GM21786 (cell line): ENCODE measurements around the gene BFAR.
"Not testable (repeated sequence)": the region's sequence is repeated elsewhere in the genome, so short reads cannot be mapped to it uniquely, and the experiment has no call there.

Experiments used
- ATAC-seq: cut with Tn5 transposase; IDR thresholded peaks from one replicate; pipeline ENCODE4 v1.9.1; 2021; ENCODE audit not compliant: unreplicated experiment

The BFAR gene

DNA sequence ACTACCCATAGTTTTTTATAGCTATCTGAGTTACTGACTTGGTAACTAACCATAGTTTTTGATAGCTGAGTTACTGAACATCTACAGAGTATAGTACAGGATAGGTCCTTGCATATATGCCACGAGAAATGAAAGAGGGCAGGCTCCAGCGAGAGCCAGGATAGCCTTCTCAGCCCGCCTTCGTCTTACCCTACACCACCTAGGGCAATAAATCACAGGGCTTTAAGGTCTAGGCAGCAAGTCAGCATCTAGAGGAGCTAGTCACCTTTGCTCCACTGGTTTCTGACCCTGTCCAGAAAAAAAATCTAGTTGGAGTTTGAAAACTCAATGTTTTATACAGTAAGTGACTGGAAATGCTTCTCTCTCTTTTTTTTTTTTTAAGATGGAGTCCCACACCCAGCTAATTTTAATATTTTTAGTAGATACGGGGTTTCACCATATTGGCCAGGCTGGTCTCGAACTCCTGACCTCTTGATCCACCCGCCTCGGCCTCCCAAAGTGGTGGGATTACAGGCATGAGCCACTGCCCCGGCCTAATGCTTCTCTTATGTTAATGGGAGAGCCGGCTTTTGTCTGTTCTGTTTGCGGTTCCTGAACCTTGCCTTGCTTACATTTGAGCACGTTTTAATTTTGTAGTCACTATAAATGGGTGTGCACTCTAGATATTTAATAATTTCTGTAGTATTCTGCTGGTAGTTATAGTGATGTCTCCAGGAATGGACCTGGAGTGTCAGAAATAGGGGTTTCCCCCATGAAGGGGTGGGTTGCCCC, 2.8 kb downstream of the BFAR start:
- ATAC-seq = no peak

DNA sequence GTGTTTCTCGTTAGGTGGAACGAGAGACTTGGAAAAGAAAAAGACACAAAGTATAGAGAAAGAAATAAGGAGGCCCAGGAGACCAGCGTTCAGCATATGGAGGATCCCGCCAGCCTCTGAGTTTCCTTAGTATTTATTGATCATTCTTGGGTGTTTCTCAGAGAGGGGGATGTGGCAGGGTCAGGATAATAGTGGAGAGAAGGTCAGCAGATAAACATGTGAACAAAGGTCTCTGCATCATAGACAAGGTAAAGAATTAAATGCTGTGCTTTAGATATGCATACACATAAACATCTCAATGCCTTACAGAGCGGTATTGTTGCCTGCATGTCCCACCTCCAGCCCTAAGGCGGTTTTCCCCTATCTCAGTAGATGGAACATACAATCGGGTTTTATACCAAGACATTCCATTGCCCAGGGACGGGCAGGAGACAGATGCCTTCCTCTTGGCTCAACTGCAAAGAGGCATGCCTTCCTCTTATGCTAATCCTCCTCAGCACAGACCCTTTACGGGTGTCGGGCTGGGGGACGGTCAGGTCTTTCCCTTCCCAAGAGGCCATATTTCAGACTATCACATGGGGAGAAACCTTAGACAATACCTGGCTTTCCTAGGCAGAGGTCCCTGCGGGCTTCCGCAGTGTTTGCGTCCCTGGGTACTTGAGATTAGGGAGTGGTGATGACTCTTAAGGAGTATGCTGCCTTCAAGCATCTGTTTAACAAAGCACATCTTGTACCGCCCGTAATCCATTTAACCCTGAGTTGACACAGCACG, 3.6 kb downstream of the BFAR start:
- ATAC-seq = not testable (repeated sequence)

DNA sequence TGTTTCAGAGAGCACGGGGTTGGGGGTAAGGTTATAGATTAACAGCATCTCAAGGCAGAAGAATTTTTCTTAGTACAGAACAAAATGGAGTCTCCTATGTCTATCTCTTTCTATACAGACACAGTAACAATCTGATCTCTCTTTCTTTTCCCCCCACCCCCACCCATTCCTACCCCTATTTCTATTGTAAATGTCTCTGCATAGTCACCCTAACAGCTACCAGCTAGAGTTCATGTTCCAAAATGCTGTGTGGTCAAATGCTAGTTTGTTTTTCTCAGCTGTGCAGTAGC, 4.1 kb downstream of the BFAR start:
- ATAC-seq = not testable (repeated sequence)

DNA sequence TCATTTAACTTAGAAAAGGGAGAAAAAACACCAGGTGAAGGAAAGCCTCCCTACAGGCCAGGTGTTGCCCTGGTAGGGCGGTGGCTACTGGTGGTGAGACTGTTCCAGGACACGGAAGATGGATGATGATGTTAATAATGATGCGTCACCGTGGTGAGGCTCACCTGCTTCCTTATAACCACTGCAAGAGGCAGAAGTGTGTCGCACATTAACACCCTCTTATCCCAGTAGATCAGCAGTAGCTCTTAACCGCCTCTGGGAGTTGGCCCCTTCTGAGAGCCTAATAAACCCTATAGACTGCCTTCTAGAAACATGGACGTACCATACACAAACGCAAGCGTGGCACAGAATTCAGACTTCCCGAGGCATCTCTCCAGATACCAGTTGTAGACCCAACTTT, 7.8 kb downstream of the BFAR start:
- no peak for ATAC-seq

DNA sequence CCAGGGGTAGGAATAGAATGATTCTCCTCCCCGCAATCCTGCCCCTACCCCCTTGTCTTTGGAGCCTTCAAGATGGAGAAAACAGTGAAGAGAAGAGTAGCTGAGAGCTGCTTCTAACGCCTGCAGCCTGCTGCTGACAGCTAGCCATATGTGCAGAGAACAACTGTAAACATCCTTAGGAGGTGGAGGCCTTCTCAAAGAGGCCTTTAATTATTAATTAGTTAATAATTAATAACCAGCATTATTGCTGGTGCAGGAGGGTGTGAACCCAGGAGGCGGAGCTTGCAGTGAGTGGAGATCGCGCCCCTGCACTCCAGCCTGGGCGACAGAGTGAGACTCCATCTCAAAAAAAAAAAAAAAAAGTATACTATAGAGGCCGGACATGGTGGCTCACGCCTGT, 8.5 kb downstream of the BFAR start:
- ATAC-seq = no peak

DNA sequence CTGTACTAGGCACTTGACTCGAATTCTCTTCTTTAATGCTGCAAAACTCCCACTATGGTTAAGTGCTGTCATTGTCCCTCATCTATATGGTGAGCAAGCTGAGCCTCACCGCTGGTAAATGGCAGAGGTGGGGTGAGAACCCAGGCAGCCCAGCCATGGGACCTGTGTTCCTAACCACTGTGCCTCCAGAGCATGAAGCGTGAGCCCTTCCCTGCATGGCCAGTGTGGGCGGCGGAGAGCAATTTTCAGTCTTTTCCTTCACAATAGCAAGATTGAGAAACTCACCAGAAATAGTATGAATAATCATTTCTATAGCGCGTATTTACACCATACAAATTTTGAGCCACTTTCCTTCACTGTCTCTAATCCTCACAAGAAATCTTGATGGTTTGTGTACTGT, 9.2 kb downstream of the BFAR start:
- no peak for ATAC-seq

DNA sequence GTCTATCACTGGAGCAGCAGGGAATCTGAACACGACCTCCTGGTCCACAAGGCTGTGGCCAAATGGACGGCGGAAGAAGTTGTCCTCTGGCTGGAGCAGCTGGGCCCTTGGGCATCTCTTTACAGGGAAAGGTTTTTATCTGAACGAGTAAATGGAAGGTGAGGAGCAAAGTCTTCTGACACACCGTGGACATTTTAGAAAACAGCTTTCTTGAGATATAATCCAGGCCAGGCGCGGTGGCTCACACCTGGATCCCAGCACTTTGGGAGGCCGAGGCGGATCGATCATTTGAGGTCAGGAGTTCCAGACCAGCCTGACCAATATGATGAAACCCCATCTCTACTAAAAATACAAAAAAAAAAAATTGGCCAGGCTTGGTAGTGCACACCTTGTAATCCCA, 17.1 kb downstream of the BFAR start:
- ATAC-seq = no peak

DNA sequence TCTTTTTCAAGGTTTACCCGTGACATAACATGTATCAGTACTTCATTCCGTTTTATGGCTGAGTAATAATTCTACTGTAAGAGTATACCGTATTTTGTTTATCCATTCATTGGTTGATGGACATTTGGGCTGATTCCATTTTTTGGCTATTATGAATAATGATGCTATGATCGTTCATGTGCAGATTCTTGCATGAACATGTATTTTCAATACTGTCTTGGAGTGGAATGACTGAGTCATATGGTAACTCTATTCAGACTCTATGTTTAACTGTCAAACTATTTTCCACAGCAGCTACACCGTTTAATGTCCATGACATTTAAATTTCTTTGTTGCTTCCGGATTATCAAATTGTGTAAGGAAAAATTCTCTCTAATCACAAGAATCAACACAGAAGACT, 17.9 kb downstream of the BFAR start:
- no peak for ATAC-seq

DNA sequence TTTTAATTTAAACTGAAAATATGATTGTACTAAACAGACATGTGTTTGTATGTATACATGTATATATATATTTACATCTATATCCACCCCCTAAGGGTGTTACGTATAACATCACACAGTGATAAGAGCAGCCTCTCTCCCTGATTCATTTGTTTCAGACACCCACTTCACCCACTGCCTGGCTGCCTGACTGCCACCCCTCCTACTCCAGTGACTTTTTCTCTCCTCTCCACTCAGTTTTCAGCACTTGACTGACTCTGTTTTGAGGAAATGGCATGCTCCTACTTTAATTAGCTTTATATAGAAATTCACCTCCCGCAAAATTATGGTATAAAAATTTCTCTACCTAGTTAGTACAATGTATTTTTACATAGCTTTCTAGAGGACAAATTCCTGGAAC, 20.0 kb downstream of the BFAR start:
- ATAC-seq = no peak

DNA sequence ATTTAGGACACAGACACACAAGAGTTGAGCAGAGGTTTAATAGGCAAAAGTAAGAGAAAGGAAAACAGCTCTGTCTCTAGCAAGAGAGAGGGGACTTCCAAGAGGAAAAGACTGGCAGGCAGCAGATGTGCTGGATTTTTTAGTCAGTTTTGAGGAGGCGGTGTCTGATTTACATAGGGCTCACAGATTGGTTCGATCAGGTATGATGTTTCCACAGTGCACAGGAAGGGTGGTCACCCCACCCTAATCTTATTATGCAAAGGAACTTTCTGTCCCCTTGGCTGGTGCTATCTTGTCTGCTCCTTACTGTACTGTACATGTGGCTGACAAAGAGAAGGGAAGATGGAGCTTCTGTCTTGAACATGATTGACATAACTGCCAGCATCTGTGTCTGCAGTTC, 25.3 kb downstream of the BFAR start:
- peak; percentile 71 for ATAC-seq

DNA sequence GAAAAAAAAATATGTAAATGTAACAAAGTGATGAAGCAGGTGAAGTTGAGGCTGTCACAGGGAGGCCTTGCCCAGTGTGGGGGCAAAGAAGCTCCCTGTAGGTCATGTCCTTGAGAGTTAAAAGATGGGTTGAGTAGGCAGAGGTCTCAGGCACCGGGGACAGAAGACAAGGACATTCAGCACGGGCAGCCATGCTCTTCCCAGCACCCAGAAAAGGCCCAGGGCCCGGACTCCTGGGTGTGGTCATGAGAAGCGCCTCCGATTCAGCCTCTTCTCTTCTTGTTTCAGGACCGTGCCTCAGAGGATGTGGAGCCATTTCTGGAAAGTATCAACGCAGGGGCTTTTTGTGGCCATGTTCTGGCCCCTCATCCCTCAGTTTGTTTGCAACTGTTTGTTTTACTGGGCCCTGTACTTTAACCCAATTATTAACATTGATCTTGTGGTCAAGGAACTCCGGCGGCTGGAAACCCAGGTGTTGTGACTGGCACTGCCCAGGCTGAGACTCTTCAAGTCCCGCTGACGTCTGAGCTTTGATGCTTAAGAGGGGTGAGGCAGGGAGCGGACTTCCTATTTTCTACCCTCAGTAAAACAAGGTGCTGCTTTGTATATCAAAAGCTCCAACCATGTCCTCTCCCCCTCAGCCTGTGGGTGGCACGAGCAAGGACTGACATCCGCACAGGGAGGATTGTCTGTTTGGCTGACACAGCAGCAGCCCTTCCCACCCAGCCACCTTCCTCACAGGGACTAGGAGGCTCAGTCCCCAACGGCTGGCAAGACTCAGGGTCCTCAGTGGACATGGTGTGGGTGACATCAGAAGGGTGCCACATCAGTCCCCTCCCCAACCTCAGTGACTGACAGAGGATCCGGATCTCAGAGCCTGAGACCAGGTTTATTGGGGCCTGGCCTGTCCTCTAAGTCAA, 34.9 kb downstream of the BFAR start:
- no peak for ATAC-seq

DNA sequence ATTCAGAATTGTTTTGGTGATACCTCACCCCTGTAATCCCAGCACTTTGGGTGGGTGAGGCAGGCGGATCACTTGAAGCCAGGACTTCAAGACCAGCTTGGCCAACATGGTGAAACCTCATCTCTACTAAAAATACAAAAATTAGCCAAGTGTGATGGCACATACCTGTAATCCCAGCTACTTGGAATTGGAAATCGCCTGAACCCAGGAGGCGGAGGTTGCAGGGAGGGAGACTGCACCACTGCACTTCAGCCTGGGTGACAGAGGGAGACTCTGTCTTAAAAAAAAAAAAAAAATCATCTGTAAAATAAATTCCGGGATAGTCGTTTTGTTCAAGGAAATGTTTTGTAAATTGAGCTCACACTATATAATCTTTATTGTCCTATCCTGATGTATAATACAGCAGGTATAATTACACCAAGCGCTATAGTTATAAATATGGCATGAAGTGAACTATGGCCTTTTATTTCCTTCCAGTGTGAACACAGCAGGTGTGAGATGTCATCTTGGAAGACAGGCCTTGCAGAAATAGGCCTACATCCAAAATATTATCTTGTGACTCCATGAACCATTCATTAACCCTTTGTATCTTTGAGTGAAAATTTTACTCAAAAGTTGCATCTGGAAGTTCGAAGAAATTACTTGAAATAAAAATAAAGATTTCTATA, 35.9 kb downstream of the BFAR start:
- ATAC-seq = no peak

DNA sequence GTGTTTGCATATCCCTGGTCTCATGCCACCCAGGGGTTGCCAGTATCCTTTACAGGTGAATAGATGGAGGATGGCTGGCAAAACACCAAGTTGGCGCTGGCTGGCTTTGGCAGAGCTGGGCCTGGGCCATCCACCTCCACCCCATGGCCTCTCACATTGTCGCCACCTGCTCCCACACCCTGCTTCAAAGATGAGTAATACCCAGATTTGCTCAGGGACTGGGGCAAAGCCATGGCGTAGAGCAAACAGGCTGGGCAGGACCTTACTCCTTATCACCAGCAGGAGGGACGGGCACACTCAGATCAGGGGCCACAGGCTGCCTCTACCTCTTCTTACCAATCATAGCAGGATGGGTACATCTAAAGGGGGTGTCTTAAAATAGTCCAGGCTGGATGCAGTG, 37.0 kb downstream of the BFAR start:
- no peak for ATAC-seq

DNA sequence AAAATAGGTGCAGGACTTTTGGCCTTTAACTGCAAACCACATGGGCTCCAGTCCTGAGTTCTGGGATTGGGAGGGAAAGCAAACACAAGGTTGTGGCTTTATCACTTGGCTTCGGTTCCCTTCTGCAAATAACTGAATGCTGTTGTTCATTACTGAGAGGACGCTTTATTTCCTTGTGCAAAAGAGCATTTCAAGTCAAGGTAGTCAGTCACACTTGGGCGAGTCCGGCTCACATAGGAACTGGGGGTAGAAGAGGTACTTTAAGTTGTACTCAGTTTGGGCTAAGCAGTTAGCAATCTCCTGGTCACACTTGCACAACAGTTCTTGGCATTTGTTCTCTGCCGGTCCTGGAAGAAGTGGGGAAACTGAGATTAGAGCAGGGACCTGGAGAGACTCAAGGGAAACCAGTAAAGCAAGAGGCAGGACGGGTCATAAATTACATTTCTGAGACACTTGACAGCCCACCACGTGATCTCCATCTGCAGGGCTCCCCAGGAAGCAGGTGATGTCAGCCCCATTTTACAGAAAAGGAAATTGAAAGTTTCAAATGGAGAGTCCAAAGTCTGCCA, 39.7 kb downstream of the BFAR start:
- peak; percentile 76 for ATAC-seq

DNA sequence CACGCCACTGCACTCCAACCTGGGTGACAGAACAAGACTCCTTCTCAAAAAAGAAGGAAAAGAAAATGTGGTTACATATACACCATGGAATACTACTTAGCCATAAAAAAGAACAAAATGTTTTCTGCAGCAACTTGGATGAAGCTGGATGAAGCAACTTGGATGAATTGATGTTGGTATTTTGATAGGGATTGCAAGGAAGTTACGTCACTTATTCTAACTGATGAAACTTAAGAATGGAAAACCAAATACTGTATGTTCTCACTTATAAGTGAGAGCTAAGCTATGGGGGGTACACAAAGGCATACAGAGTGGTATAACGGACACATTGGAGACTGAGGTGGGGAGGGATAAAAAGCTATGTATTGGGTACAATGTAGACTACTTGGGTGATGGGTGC, 43.9 kb downstream of the BFAR start:
- no peak for ATAC-seq

DNA sequence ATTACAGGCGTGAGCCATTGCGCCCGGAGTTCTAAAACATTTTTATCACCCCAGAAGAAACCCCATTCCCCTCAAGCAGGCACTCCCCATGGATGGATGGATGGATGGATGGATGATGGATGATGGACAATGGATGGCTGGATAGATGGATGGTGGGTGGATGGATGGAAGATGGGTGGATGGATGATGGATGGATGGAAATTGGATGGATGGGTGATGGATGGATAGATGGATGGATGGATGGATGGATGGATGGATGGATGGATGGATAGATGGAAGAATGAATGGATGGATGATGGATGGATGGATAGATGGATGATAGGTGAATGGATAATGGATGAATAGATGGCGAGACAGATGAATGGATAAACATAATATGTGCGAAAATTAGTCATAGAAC, 44.9 kb downstream of the BFAR start:
- no peak for ATAC-seq

DNA sequence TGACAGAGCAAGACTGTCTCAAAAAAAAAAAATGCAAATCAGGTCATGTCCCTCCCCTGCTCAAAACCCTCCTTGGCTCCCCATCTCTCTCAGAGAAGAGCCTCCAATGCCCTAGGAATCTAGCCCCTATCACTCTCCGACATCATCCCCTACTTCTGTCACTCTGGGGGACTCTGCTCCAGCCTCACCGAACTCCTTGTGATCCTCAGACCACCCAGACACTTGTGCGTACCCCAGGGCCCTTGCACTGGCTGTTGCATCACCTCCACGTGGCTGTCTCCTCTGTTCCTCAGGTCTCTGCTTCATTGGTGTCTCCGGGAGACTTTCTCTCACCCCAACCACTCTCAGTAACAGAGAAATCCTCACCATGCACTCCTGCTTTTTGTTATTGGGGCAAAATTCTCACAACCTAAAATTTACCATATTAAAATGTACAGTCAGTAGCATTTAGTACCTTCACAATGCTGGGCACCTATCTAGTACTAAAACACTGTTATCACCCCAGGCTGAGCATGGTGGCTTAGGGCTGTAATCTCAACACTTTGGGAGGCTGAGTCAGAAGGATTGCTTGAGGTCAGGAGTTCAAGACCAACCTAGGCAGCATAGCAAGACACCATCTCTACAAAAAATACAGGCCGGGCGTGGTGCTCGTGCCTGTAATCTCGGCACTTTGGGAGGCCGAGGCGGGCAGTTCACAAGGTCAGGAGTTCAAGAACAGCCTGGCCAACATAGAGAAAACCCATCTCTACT, 46.2 kb downstream of the BFAR start:
- no peak for ATAC-seq

DNA sequence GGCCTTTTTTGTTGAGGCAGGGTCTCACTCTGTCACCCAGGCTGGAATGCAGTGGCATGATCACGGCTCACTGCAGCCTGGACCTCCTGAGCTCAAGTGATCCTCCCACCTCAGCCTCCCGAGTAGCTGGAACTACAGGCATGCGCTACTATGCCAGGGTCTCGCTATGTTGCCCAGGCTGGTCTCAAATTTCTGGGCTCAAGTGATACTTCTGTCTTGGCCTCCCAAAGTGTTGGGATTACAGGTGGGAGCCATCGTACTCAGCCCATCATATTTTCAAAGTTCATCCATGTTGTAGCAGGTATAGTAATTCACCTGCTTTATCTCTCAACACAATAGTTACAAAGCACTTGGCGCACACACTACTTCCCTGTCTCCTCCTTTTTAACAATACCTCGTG, 47.6 kb downstream of the BFAR start:
- ATAC-seq = not testable (repeated sequence)

DNA sequence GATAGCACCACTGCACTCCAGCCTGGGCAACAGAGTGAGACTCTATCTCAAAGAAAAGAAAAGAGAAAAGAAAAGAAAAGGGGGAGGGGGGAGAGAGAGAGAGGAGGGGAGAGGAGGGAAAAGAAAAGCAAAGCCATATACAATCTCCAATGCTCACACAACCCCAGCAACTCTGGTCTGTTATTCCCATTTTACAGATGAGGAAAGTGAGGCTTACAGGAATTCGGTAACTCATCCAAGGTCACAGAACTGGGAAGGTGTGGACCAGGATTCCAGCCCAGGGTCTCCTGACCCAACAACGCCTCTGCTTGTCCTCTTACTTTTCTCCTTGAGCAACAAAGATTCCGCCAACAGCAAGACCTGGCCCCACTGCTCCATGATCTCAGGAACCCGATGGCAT, 48.4 kb downstream of the BFAR start:
- ATAC-seq = no peak

DNA sequence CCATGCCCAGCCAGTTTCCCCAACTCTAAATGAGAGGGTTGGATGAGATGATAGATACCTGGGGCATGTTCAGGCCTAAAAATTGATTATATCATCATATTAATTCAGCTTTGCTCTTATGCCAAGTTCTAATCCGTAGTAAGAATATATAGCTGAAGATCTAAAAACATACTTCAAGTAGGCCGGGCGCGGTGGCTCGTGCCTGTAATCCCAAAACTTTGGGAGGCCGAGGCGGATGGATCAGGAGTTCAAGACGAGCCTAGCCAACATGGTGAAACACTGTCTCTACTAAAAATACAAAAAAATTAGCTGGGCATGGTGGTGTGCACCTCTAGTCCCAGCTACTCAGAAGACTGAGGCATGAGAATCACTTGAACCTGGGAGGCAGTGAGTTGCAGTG, 49.4 kb downstream of the BFAR start:
- no peak for ATAC-seq
